Measurements from ENCODE around the gene ZNF827. TPM values are rescaled to one million over a fixed set of nuclear protein-coding genes. Genes with fewer than 3 reads are reported as not detected.
A peak's percentile ranks its signal among the peaks of the same experiment; 100 is the strongest.

ZNF827 gene
- total RNA-seq, 1 donor from 2014 or later: 19.0 TPM

GRCh38 chr4:145731028-145731427 is 207.6 kb downstream of the ZNF827 start:
- Histone ChIP-seq H3K27ac (replicated peaks) (no peak overlapping the region), H3K4me1 (peaks cover 45% of the 10 kb centered on the region), H3K36me3 (no peaks in the 10 kb centered on the region), H3K27me3 (ENCODE audit: low read depth) (no peaks in the 10 kb centered on the region), H3K4me3 (no peak overlapping the region), H3K9me3 (replicated peaks) (no peaks in the 10 kb centered on the region)
- intact Hi-C loops (cut with micrococcal nuclease): no loop called here
- TF ChIP-seq CTCF (IDR thresholded peaks at IDR 0.05; ENCODE audit: borderline replicate concordance): no peak
- no peak for DNase-seq

GRCh38 chr4:145730026-145730425 is 208.6 kb downstream of the ZNF827 start:
- Histone ChIP-seq H3K4me1 (peaks cover 35% of the 10 kb centered on the region), H3K36me3 (no peaks in the 10 kb centered on the region), H3K27me3 (ENCODE audit: low read depth) (no peaks in the 10 kb centered on the region), H3K27ac (replicated peaks) (no peak overlapping the region), H3K9me3 (replicated peaks) (no peaks in the 10 kb centered on the region), H3K4me3 (no peak overlapping the region)
- no peak for TF ChIP-seq CTCF (IDR thresholded peaks at IDR 0.05; ENCODE audit: borderline replicate concordance)
- DNase-seq: no peak
- intact Hi-C loops (cut with micrococcal nuclease): no loop called here

GRCh38 chr4:145723336-145723735 is 215.3 kb downstream of the ZNF827 start:
- intact Hi-C loops (cut with micrococcal nuclease): no loop called here
- Histone ChIP-seq H3K4me3 (no peak overlapping the region), H3K9me3 (replicated peaks) (no peaks in the 10 kb centered on the region), H3K27ac (replicated peaks) (no peak overlapping the region), H3K27me3 (ENCODE audit: low read depth) (no peaks in the 10 kb centered on the region), H3K4me1 (peaks cover 15% of the 10 kb centered on the region), H3K36me3 (no peaks in the 10 kb centered on the region)
- no peak for TF ChIP-seq CTCF (IDR thresholded peaks at IDR 0.05; ENCODE audit: borderline replicate concordance)
- no peak for DNase-seq

- intact Hi-C loops (cut with micrococcal nuclease): no loop called here
Measured at GRCh38 chr4:145722561-145722960, 216.1 kb downstream of the ZNF827 start.

GRCh38 chr4:145720656-145721055 is 218.0 kb downstream of the ZNF827 start:
- no peak for DNase-seq
- Histone ChIP-seq H3K27ac (replicated peaks) (peak overlapping the region; percentile 73), H3K4me3 (no peak overlapping the region), H3K9me3 (replicated peaks) (no peaks in the 10 kb centered on the region), H3K36me3 (no peaks in the 10 kb centered on the region), H3K27me3 (ENCODE audit: low read depth) (no peaks in the 10 kb centered on the region), H3K4me1 (peaks cover 15% of the 10 kb centered on the region)
- intact Hi-C loops (cut with micrococcal nuclease): no loop called here
- TF ChIP-seq CTCF (IDR thresholded peaks at IDR 0.05; ENCODE audit: borderline replicate concordance): no peak

More at GRCh38 chr4:145722561-145722960, 216.1 kb downstream of the ZNF827 start:
- no peak overlapping the region for H3K4me3 ChIP-seq
- no peaks in the 10 kb centered on the region for H3K36me3 ChIP-seq
- H3K4me1 ChIP-seq: peaks cover 15% of the 10 kb centered on the region
- no peak overlapping the region for H3K27ac ChIP-seq (replicated peaks)
- no peaks in the 10 kb centered on the region for H3K27me3 ChIP-seq (ENCODE audit: low read depth)
- no peak for TF ChIP-seq CTCF (IDR thresholded peaks at IDR 0.05; ENCODE audit: borderline replicate concordance)
- H3K9me3 ChIP-seq (replicated peaks): no peaks in the 10 kb centered on the region
- DNase-seq: no peak
